PFSK-1 (cell line): ENCODE measurements around the gene PRKAG2.

Experiments used
- FOXP2 ChIP-seq: optimal IDR thresholded peaks from 2 replicates; pipeline ENCODE3; 2011; ENCODE audit warnings: borderline replicate concordance, control low read depth, inconsistent platforms; ENCODE audit not compliant: insufficient read depth; ENCODE audit errors: extremely low read length, extremely low read depth
- POLR2AphosphoS5 ChIP-seq: IDR thresholded peaks from 2 replicates; pipeline ENCODE4 v1.6.1; 2012; ENCODE audit warnings: low read depth, mild to moderate bottlenecking, control low read depth, low read length, moderate library complexity
- REST ChIP-seq, 2 experiments: IDR thresholded peaks; 2 replicates each; pipeline versions ENCODE4 v1.6.1 to v1.8.0; 2011 to 2012; ENCODE audit warnings: low read depth in 2 of 2, low read length in 2 of 2, control low read depth in 1 of 2, inconsistent platforms in 1 of 2, mild to moderate bottlenecking in 1 of 2, moderate library complexity in 1 of 2; ENCODE audit not compliant: insufficient read depth in 1 of 2
- SIN3A ChIP-seq: IDR thresholded peaks from 2 replicates; pipeline ENCODE4 v1.6.1; 2012; ENCODE audit warnings: mild to moderate bottlenecking, low read length, moderate library complexity, borderline replicate concordance; ENCODE audit not compliant: insufficient read depth
- TAF1 ChIP-seq: IDR thresholded peaks from 2 replicates; pipeline ENCODE4 v1.6.1; 2012; ENCODE audit warnings: low read length, control low read depth, borderline replicate concordance; ENCODE audit not compliant: insufficient read depth

PRKAG2 gene

GRCh38 chr7:151735851-151736402, 141.0 kb downstream of the PRKAG2 start:
- TF ChIP-seq SIN3A (no peak), TAF1 (no peak), POLR2AphosphoS5 (peak; percentile 65), FOXP2 (no peak)

- no peak for TF ChIP-seq REST (IDR thresholded peaks at IDR 0.05; ENCODE audit: insufficient read depth in 1 of 2, low read depth in 2 of 2, low read length in 2 of 2)
- no peak for TF ChIP-seq TAF1
- no peak for TF ChIP-seq SIN3A
- no peak for TF ChIP-seq POLR2AphosphoS5
- no peak for TF ChIP-seq FOXP2
Measured at GRCh38 chr7:151735186-151735850, 141.6 kb downstream of the PRKAG2 start.

- no peak for TF ChIP-seq SIN3A
Measured at GRCh38 chr7:151732834-151733592, 143.9 kb downstream of the PRKAG2 start.

- no peak for TF ChIP-seq FOXP2
- TF ChIP-seq REST (IDR thresholded peaks at IDR 0.05; ENCODE audit: insufficient read depth in 1 of 2, low read depth in 2 of 2, low read length in 2 of 2), result no peak
- TF ChIP-seq TAF1, result no peak
- TF ChIP-seq SIN3A, result no peak
- TF ChIP-seq POLR2AphosphoS5, result no peak
Measured at GRCh38 chr7:151732292-151732691, 144.6 kb downstream of the PRKAG2 start.

GRCh38 chr7:151731022-151731441, 145.9 kb downstream of the PRKAG2 start:
- no peak for TF ChIP-seq POLR2AphosphoS5
- no peak for TF ChIP-seq SIN3A
- no peak for TF ChIP-seq FOXP2
- TF ChIP-seq TAF1, result no peak
- TF ChIP-seq REST (IDR thresholded peaks at IDR 0.05; ENCODE audit: insufficient read depth in 1 of 2, low read depth in 2 of 2, low read length in 2 of 2), result no peak

GRCh38 chr7:151730591-151730990, 146.3 kb downstream of the PRKAG2 start:
- TF ChIP-seq TAF1 (no peak), REST (IDR thresholded peaks at IDR 0.05; ENCODE audit: insufficient read depth in 1 of 2, low read depth in 2 of 2, low read length in 2 of 2) (no peak), SIN3A (no peak)
